ENCODE results near the gene C9.
"Not testable (repeated sequence)": the region's sequence is repeated elsewhere in the genome, so short reads cannot be mapped to it uniquely, and the experiment has no call there.

C9 gene

GRCh38 chr5:39337252-39337915, 26.9 kb downstream of the C9 start:
- H3K4me3 ChIP-seq (ENCODE audit: low read depth, low read length): no peak overlapping the region
- no peak for TF ChIP-seq CTCF (IDR thresholded peaks at IDR 0.05; ENCODE audit: insufficient read depth, low read depth, low read length, missing control alignments)
- DNase-seq (ENCODE audit: low read depth): no peak

- DNase-seq (ENCODE audit: low read depth); H3K4me3 ChIP-seq (ENCODE audit: low read depth, low read length): not testable (repeated sequence)
Measured at GRCh38 chr5:39334296-39334695, 30.0 kb downstream of the C9 start.

GRCh38 chr5:39333104-39333503, 31.2 kb downstream of the C9 start:
- DNase-seq (ENCODE audit: low read depth): no peak
- no peak overlapping the region for H3K4me3 ChIP-seq (ENCODE audit: low read depth, low read length)
- TF ChIP-seq CTCF (IDR thresholded peaks at IDR 0.05; ENCODE audit: insufficient read depth, low read depth, low read length, missing control alignments): no peak

- DNase-seq (ENCODE audit: low read depth): no peak
- H3K4me3 ChIP-seq (ENCODE audit: low read depth, low read length): no peak overlapping the region
- no peak for TF ChIP-seq CTCF (IDR thresholded peaks at IDR 0.05; ENCODE audit: insufficient read depth, low read depth, low read length, missing control alignments)
Measured at GRCh38 chr5:39331861-39332381, 32.4 kb downstream of the C9 start.

GRCh38 chr5:39328731-39329130, 35.6 kb downstream of the C9 start:
- TF ChIP-seq CTCF (IDR thresholded peaks at IDR 0.05; ENCODE audit: insufficient read depth, low read depth, low read length, missing control alignments): no peak
- no peak overlapping the region for H3K4me3 ChIP-seq (ENCODE audit: low read depth, low read length)
- DNase-seq (ENCODE audit: low read depth): no peak

- DNase-seq (ENCODE audit: low read depth): no peak
- TF ChIP-seq CTCF (IDR thresholded peaks at IDR 0.05; ENCODE audit: insufficient read depth, low read depth, low read length, missing control alignments): no peak
- H3K4me3 ChIP-seq (ENCODE audit: low read depth, low read length): no peak overlapping the region
Measured at GRCh38 chr5:39323542-39323941, 40.8 kb downstream of the C9 start.

- DNase-seq (ENCODE audit: low read depth): no peak
- TF ChIP-seq CTCF (IDR thresholded peaks at IDR 0.05; ENCODE audit: insufficient read depth, low read depth, low read length, missing control alignments): no peak
- H3K4me3 ChIP-seq (ENCODE audit: low read depth, low read length): no peak overlapping the region
Measured at GRCh38 chr5:39319395-39319794, 44.9 kb downstream of the C9 start.

GRCh38 chr5:39316464-39316863, 47.8 kb downstream of the C9 start:
- H3K4me3 ChIP-seq (ENCODE audit: low read depth, low read length); DNase-seq (ENCODE audit: low read depth): not testable (repeated sequence)

Measured in GM12865 (cell line).